ENCODE results near the gene MYL3. TPM values are rescaled to one million over a fixed set of nuclear protein-coding genes. Genes with fewer than 3 reads are reported as not detected.

MYL3 gene
- total and polyA plus RNA-seq, 2 donors (not counting 1 experiment from before 2014, with no cell fraction given), result not detected

GRCh38 chr3:46852839-46853355, 10.3 kb downstream of the MYL3 start:
- intact Hi-C loops (cut with micrococcal nuclease), result no loop called here
- no peak overlapping the region for H3K27ac Mint-ChIP-seq
- H3K4me1 Mint-ChIP-seq, result no peaks in the 10 kb centered on the region
- H3K9me3 ChIP-seq (ENCODE audit: control extremely low read depth in 1 of 3, control insufficient read depth in 2 of 3, insufficient read depth in 1 of 3, low read length in 2 of 3), result no peaks in the 10 kb centered on the region
- POLR2A ChIA-PET, result no interaction called here
- H3K4me3 ChIP-seq (ENCODE audit: control extremely low read depth in 1 of 5, extremely low read depth in 1 of 5, insufficient read depth in 1 of 5, low read depth in 2 of 5, low read length in 4 of 5), result no peak overlapping the region
- H3K27me3 ChIP-seq (replicated peaks in 1 of 4; ENCODE audit: control extremely low read depth in 1 of 4, control insufficient read depth in 3 of 4, insufficient read depth in 4 of 4, low read length in 3 of 4), result no peaks in the 10 kb centered on the region
- CTCF ChIA-PET, result interaction anchor here (1.0 to 1.1 kb wide), 2 partner anchors 14 to 157 kb away, joined by 3 to 4 read pairs; no protein-coding TSS in a partner anchor
- ATAC-seq (ENCODE audit: low read depth) (no peak), DNase-seq (no peak)
- H3K4me2 ChIP-seq (replicated peaks; ENCODE audit: low read depth, low read length, poor library complexity, severe bottlenecking), result no peak overlapping the region
- H3K9me3 Mint-ChIP-seq (ENCODE audit: insufficient read depth), result no peaks in the 10 kb centered on the region
- no peaks in the 10 kb centered on the region for H3K79me2 ChIP-seq (ENCODE audit: control insufficient read depth, insufficient read depth, low read length)
- H3K27me3 Mint-ChIP-seq, result peaks cover 7% of the 10 kb centered on the region
- H4K20me1 ChIP-seq (ENCODE audit: control insufficient read depth, insufficient read depth, low read length, poor library complexity, severe bottlenecking), result no peaks in the 10 kb centered on the region
- no peaks in the 10 kb centered on the region for H3K36me3 ChIP-seq (replicated peaks in 1 of 2; ENCODE audit: control extremely low read depth in 1 of 2, control insufficient read depth in 1 of 2, extremely low read depth in 1 of 2, insufficient read depth in 2 of 2, low read length in 1 of 2)
- WGBS (ENCODE audit: insufficient coverage), result 100% methylated on average over 2 of the region's 2 CpGs
- no peaks in the 10 kb centered on the region for H3K4me1 ChIP-seq (ENCODE audit: control insufficient read depth in 2 of 2, insufficient read depth in 2 of 2, low read length in 2 of 2)
- H2AFZ ChIP-seq (ENCODE audit: insufficient read depth, low read depth, low read length, poor library complexity, severe bottlenecking), result no peak overlapping the region
- no peak for TF ChIP-seq EZH2 (IDR thresholded peaks at IDR 0.05; ENCODE audit: borderline replicate concordance, insufficient read depth, low read depth, low read length, poor library complexity, severe bottlenecking)
- TF ChIP-seq CTCF (IDR thresholded peaks at IDR 0.05), result no peak
- no peak overlapping the region for H3K9ac ChIP-seq (ENCODE audit: low read length)
- H3K27ac ChIP-seq (ENCODE audit: low read length in 2 of 2), result no peak overlapping the region
- no peak overlapping the region for H3K4me3 Mint-ChIP-seq

GRCh38 chr3:46852334-46852720, 10.9 kb downstream of the MYL3 start:
- intact Hi-C loops (cut with micrococcal nuclease), result no loop called here

More at GRCh38 chr3:46852334-46852720, 10.9 kb downstream of the MYL3 start:
- no peaks in the 10 kb centered on the region for H3K9me3 Mint-ChIP-seq (ENCODE audit: insufficient read depth)
- H2AFZ ChIP-seq (ENCODE audit: insufficient read depth, low read depth, low read length, poor library complexity, severe bottlenecking), result no peak overlapping the region
- no peak overlapping the region for H3K27ac Mint-ChIP-seq
- H3K9ac ChIP-seq (ENCODE audit: low read length), result no peak overlapping the region
- no peaks in the 10 kb centered on the region for H3K79me2 ChIP-seq (ENCODE audit: control insufficient read depth, insufficient read depth, low read length)
- H3K4me3 ChIP-seq (ENCODE audit: control extremely low read depth in 1 of 5, extremely low read depth in 1 of 5, insufficient read depth in 1 of 5, low read depth in 2 of 5, low read length in 4 of 5), result no peak overlapping the region
- DNase-seq (no peak), ATAC-seq (ENCODE audit: low read depth) (no peak)
- peaks cover 5% of the 10 kb centered on the region for H3K27me3 Mint-ChIP-seq
- ChIA-PET CTCF (no interaction called here), POLR2A (no interaction called here)
- no peak overlapping the region for H3K4me2 ChIP-seq (replicated peaks; ENCODE audit: low read depth, low read length, poor library complexity, severe bottlenecking)
- H4K20me1 ChIP-seq (ENCODE audit: control insufficient read depth, insufficient read depth, low read length, poor library complexity, severe bottlenecking), result no peaks in the 10 kb centered on the region
- 100% methylated on average over 8 of the region's 9 CpGs for WGBS (ENCODE audit: insufficient coverage)
- H3K4me1 Mint-ChIP-seq, result no peaks in the 10 kb centered on the region
- no peaks in the 10 kb centered on the region for H3K27me3 ChIP-seq (replicated peaks in 1 of 4; ENCODE audit: control extremely low read depth in 1 of 4, control insufficient read depth in 3 of 4, insufficient read depth in 4 of 4, low read length in 3 of 4)
- H3K4me3 Mint-ChIP-seq, result no peak overlapping the region
- TF ChIP-seq EZH2 (IDR thresholded peaks at IDR 0.05; ENCODE audit: borderline replicate concordance, insufficient read depth, low read depth, low read length, poor library complexity, severe bottlenecking), result no peak
- no peak for TF ChIP-seq CTCF (IDR thresholded peaks at IDR 0.05)
- no peaks in the 10 kb centered on the region for H3K36me3 ChIP-seq (replicated peaks in 1 of 2; ENCODE audit: control extremely low read depth in 1 of 2, control insufficient read depth in 1 of 2, extremely low read depth in 1 of 2, insufficient read depth in 2 of 2, low read length in 1 of 2)
- no peak overlapping the region for H3K27ac ChIP-seq (ENCODE audit: low read length in 2 of 2)
- H3K4me1 ChIP-seq (ENCODE audit: control insufficient read depth in 2 of 2, insufficient read depth in 2 of 2, low read length in 2 of 2), result no peaks in the 10 kb centered on the region
- no peaks in the 10 kb centered on the region for H3K9me3 ChIP-seq (ENCODE audit: control extremely low read depth in 1 of 3, control insufficient read depth in 2 of 3, insufficient read depth in 1 of 3, low read length in 2 of 3)
